ENCODE measurements around the gene TIMP1. TPM values are rescaled to one million over a fixed set of nuclear protein-coding genes. Genes with fewer than 3 reads are reported as not detected.

The TIMP1 gene
- total RNA-seq, 1 donor from 2014 or later, result 21.6 TPM

- H3K27ac ChIP-seq, result no peak overlapping the region
- peaks cover 6% of the 10 kb centered on the region for H3K27me3 Mint-ChIP-seq (ENCODE audit: insufficient read depth, low read depth)
- peaks cover 6% of the 10 kb centered on the region for H4K20me1 ChIP-seq (ENCODE audit: low read depth)
- peak overlapping the region; percentile 93 for H3K4me3 Mint-ChIP-seq
- H3K4me2 ChIP-seq, result peak overlapping the region; percentile 64
- no peaks in the 10 kb centered on the region for H3K27me3 ChIP-seq
- no peaks in the 10 kb centered on the region for H3F3A ChIP-seq (ENCODE audit: low read depth)
- H3K9me3 Mint-ChIP-seq, result peaks cover 15% of the 10 kb centered on the region
- H3K4me1 Mint-ChIP-seq, result peaks cover 22% of the 10 kb centered on the region
- no peak for DNase-seq (ENCODE audit: low spot score)
- no peak overlapping the region for H2AFZ ChIP-seq (replicated peaks)
- H3K36me3 Mint-ChIP-seq, result peaks cover 4% of the 10 kb centered on the region
- no peaks in the 10 kb centered on the region for H3K9me3 ChIP-seq (ENCODE audit: low read depth)
- no peak overlapping the region for H3K9ac ChIP-seq
- peak overlapping the region; percentile 59 for H3K4me3 ChIP-seq
- H3K36me3 ChIP-seq, result no peaks in the 10 kb centered on the region
- TF ChIP-seq CTCF (IDR thresholded peaks at IDR 0.05), result no peak
- TF ChIP-seq EZH2 (IDR thresholded peaks at IDR 0.05), result no peak
- TF ChIP-seq EZH2phosphoT487 (IDR thresholded peaks at IDR 0.05), result no peak
- H3K4me1 ChIP-seq, result no peaks in the 10 kb centered on the region
- no peak overlapping the region for H3K27ac Mint-ChIP-seq
- peaks cover 11% of the 10 kb centered on the region for H3K79me2 ChIP-seq (ENCODE audit: low read depth)
These were observed 21.9 kb upstream of the TIMP1 start for GRCh38 chrX:47560179-47560933.

GRCh38 chrX:47560934-47561658, 21.1 kb upstream of the TIMP1 start, which contains the start of gene ARAF:
Gene ARAF (plus strand): TSS chrX:47561205. CDS start chrX:47562968, 1,763 bp downstream.
- Mint-ChIP-seq H3K4me3 (peak within 1 kb of the TSS; percentile 93), H3K27ac (peak within 1 kb of the TSS; percentile 96), H3K36me3 (peaks cover 4% of the 10 kb centered on the region), H3K4me1 (peaks cover 22% of the 10 kb centered on the region), H3K9me3 (peaks cover 15% of the 10 kb centered on the region), H3K27me3 (ENCODE audit: insufficient read depth, low read depth) (peaks cover 6% of the 10 kb centered on the region)
- no peaks in the 10 kb centered on the region for H3K9me3 ChIP-seq (ENCODE audit: low read depth)
- no peaks in the 10 kb centered on the region for H3F3A ChIP-seq (ENCODE audit: low read depth)
- DNase-seq (ENCODE audit: low spot score), result peak; percentile 96
- H3K4me3 ChIP-seq, result peak within 1 kb of the TSS; percentile 59
- no peaks in the 10 kb centered on the region for H3K4me1 ChIP-seq
- peaks cover 6% of the 10 kb centered on the region for H4K20me1 ChIP-seq (ENCODE audit: low read depth)
- TF ChIP-seq EZH2 (IDR thresholded peaks at IDR 0.05) (no peak), CTCF (IDR thresholded peaks at IDR 0.05) (no peak), EZH2phosphoT487 (IDR thresholded peaks at IDR 0.05) (no peak)
- H3K27me3 ChIP-seq, result no peaks in the 10 kb centered on the region
- H2AFZ ChIP-seq (replicated peaks), result no peak within 1 kb of the TSS
- peak within 1 kb of the TSS; percentile 43 for H3K9ac ChIP-seq
- H3K27ac ChIP-seq, result peak within 1 kb of the TSS; percentile 77
- peak within 1 kb of the TSS; percentile 73 for H3K4me2 ChIP-seq
- H3K36me3 ChIP-seq, result no peaks in the 10 kb centered on the region
- H3K79me2 ChIP-seq (ENCODE audit: low read depth), result peaks cover 11% of the 10 kb centered on the region

- Mint-ChIP-seq H3K4me1 (peaks cover 19% of the 10 kb centered on the region), H3K27ac (no peak overlapping the region), H3K36me3 (peaks cover 4% of the 10 kb centered on the region), H3K9me3 (peaks cover 15% of the 10 kb centered on the region), H3K4me3 (peak overlapping the region; percentile 93), H3K27me3 (ENCODE audit: insufficient read depth, low read depth) (peaks cover 6% of the 10 kb centered on the region)
- H3K27ac ChIP-seq, result no peak overlapping the region
- peak overlapping the region; percentile 59 for H3K4me3 ChIP-seq
- peaks cover 6% of the 10 kb centered on the region for H4K20me1 ChIP-seq (ENCODE audit: low read depth)
- peak overlapping the region; percentile 73 for H3K4me2 ChIP-seq
- no peak for DNase-seq (ENCODE audit: low spot score)
- no peak overlapping the region for H3K9ac ChIP-seq
- H3F3A ChIP-seq (ENCODE audit: low read depth), result no peaks in the 10 kb centered on the region
- H3K4me1 ChIP-seq, result no peaks in the 10 kb centered on the region
- H2AFZ ChIP-seq (replicated peaks), result no peak overlapping the region
- no peaks in the 10 kb centered on the region for H3K9me3 ChIP-seq (ENCODE audit: low read depth)
- H3K36me3 ChIP-seq, result no peaks in the 10 kb centered on the region
- no peaks in the 10 kb centered on the region for H3K27me3 ChIP-seq
- peaks cover 11% of the 10 kb centered on the region for H3K79me2 ChIP-seq (ENCODE audit: low read depth)
- TF ChIP-seq CTCF (IDR thresholded peaks at IDR 0.05) (no peak), EZH2 (IDR thresholded peaks at IDR 0.05) (no peak), EZH2phosphoT487 (IDR thresholded peaks at IDR 0.05) (no peak)
These were observed 20.5 kb upstream of the TIMP1 start for GRCh38 chrX:47561659-47562151.

Measured in neural progenitor cell (in vitro differentiated cells).